Pons (tissue), 1 donor: Measurements from ENCODE around the gene HS3ST2.
"Not testable (repeated sequence)": the region's sequence is repeated elsewhere in the genome, so short reads cannot be mapped to it uniquely, and the experiment has no call there.

ENCODE experiments used
- DNase-seq: peaks from one replicate; pipeline ENCODE4 v3.0.0-alpha.2; 2016; ENCODE audit warnings: low spot score

The HS3ST2 gene

DNA sequence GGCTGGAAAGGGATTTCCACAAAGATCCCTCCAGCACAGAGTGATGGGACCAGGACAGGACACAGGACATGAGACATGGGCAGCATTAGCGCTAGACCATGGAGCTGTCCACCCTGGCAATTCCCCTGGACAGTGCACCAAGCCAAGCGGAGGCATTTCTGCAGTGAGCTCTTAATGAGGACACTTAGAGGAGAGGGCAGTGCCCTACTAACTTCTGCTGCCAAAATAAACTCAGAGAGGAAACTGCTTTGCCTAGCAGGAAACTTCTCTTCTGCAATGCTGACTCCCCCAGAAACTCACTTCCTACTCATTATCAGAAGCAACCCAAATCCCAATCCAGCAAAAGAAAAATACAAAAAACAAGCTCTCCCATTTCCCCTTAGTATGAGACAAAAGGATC, 119.2 kb downstream of the HS3ST2 start:
- DNase-seq, result peak; percentile 32

DNA sequence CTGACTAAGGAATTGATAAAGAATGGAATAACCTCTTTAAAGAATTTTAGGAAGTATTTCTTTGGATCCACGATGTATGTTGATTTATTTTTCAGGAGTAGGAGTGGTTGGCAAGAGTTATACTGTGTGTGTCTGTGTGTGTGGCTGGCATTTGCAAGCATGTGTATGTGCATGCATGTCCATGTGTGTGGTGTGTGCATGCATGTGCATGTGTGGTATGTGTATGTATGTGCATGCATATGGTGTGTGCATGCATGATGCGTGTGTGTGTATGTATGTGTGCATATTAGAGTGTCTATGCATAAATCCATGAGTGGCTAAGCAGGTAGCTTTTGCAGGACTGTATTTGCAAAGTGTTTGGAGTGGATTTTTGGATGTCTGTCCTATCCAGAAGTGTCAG, 120.8 kb downstream of the HS3ST2 start:
- no peak for DNase-seq

DNA sequence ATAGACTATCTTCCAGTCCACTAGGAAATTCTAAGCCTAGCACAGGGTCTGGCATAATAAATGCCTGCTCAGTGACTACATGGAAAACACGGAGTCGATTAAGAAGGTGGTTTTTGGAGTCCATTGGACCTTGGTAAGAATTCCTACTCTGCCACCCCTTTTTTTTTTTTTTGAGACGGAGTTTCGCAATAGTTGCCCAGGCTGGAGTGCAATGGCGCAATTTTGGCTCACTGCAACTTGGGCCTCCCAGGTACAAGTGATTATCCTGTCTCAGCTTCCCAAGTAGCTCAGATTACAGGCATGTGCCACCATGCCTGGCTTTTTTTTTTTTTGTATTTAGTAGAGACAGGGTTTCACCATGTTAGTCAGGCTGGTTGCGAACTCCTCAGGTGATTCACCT, 123.2 kb downstream of the HS3ST2 start:
- no peak for DNase-seq

DNA sequence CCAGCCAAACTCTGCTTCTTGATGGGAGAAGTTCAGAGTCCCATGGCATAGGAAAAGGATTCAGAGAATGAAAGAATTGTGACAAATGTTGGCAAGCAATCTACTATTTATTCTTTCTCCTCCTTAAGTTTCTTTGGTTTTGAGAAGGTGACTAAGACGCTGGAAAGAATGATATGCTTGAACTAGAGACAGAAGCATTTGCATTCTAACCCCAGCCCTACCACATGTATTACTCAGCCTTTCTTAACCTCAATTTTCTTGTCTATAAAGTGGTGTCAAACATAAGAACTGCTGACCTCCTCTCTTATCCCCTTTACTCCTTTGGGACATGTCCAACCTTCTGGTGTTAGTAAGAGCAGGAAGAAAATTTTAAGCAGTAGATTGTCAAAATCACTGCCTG, 124.7 kb downstream of the HS3ST2 start:
- DNase-seq, result no peak

DNA sequence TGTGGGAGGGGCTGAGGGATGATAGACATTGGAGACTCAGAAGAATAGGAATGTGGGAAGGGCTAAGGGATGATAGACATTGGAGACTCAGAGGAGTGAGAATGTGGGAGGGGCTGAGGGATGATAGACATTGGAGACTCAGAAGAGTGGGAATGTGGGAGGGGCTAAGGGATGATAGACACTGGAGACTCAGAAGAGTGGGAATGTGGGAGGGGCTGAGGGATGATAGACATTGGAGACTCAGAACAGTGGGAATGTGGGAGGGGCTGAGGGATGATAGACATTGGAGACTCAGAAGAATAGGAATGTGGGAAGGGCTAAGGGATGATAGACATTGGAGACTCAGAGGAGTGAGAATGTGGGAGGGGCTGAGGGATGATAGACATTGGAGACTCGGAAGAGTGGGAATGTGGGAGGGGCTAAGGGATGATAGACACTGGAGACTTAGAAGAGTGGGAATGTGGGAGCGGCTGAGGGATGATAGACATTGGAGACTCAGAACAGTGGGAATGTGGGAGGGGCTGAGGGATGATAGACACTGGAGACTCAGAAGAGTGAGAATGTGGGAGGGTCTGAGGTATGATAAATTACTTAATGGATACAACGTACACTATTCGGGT, 125.9 kb downstream of the HS3ST2 start:
- DNase-seq, result not testable (repeated sequence)

DNA sequence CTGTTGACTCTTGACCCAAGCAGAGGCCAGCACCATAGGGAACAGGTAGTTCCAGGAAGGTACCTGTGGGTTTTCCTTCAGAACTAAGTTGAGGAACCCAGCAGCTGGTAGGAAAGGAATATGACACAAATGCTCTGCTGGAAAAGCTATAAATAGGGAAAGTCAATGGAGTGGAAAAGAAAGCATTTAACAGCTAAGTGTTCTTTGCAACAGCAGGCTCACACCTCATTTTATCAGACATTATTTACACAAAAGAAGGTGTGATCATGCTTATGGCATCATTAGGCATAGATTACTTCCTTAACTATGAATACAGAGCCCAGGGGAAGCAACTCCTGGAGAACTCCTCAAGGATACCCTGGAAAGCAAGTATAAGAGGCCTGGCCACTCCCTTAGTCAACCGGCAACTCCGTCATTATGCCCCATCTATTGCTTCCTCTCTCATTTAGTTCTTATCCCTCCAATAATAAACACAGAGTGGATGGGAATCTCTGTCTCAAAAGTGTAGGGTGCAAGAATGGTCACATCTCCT, 128.1 kb downstream of the HS3ST2 start:
- no peak for DNase-seq

DNA sequence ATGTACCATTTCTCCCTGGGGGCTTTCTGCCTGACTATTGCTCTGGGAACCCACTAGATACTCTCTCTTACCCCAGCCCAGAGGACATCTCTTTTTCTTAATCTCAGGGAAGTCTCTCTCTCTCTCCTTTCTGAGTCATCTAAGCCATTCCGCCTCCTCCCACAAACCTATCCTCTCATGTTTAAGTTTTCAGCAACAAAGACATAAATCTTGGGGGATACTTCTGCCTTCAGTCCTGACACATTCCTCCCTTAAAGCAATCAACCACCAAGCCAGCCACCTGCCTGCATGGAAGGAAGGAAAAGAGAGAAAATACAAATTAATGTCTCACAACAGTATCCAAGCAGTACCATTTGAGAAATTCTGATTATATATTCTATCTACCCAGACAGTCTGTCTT, 128.8 kb downstream of the HS3ST2 start:
- DNase-seq, result no peak

DNA sequence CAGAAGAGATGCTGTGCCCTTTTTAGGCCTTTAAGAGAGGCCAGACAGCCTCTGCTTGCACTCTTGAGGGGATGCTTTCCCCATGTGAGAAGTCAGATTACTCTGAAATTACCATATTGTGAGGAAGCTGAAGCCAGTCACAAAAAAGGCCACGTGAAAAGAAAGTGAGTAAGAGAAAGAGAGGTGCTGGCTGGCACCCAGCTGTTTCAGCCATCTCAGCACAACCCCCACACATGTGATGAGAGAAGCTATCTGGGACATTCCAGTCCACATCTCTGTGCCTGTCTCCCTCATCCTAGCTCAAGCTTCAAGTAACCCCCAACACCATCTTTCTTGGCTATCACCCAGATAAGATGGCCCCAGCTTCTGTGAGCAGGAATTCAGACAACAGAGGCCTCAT, 131.4 kb downstream of the HS3ST2 start:
- DNase-seq, result no peak

DNA sequence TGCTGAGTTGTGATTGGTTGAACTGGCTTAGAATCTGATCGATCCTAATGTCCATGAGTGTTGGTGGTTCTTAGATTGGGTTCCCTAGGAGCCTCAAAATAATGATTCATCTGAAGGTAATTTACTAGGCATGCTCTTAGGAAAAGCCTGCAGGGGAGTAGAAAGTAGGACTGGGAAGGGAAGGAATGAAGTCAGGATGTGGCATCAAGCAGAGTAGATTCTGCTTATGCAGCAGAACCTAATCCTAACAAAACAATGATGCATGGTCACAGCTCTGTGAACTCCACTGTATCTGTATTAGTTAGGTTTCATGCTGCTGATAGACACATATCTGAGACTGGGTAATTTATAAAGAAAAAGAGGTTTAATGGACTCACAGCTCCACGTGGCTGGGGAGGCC, 132.5 kb downstream of the HS3ST2 start:
- no peak for DNase-seq

DNA sequence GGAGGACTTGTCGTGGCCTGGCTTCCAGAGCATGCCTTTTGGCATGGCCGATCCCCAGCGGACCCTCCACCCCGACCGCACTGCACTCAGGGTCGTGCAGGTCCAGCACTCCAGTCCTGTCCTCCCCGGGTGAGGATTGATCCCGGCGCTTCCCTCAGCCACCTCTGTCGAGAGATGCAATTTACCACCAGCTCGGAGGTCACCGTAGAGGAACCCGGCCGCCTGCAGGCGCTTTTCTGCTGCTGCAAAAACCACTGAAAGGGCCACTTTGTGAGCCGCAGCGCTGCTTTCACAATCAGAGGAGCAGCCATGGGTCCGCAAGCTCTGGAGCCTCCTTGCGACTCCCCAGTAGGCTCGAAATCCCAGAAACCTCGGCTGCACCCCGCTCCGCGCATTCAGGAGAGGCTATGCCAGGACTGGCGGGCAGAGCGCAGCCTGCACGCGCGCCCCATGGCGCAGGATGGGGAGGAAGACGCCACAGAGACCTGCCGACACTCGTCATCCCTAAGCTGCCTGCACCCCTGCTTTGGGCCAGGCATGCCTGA, 134.2 kb downstream of the HS3ST2 start:
- no peak for DNase-seq

DNA sequence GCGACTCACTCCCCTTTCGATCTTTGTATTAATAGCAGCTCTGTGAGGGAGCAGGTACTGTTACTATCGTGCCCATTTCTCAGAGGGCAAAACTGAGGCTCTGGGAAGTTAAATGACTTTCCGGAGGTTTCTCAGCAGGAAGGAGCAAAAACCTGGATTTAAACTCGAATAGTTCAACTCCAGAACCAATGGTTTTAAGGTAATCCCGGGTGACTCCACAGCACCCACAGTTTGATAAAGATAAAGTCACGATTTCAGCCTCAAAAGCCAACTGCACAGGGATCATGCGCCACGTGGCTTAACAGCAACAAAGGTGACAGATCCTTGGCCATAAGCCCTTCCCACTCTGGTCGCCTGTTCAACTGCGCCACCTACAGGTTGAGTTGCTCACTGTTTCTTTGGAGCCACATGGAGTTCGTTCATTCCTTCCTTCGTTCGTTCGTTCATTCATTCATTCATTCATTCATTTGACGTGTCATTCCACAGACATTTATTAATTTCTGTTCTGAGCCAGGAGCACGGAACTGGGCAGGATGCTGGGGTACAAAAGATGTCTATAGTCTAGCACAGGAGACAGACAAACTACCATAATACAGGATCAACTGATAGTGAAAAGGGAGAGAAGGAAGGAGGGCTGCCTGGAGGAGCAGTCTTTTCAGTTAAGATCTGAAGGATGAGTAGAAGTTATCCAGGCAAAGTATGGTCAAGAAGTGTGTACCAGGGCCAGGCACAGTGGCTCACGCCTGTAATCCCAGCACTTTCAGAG, 134.8 kb downstream of the HS3ST2 start:
- peak; percentile 50 for DNase-seq

DNA sequence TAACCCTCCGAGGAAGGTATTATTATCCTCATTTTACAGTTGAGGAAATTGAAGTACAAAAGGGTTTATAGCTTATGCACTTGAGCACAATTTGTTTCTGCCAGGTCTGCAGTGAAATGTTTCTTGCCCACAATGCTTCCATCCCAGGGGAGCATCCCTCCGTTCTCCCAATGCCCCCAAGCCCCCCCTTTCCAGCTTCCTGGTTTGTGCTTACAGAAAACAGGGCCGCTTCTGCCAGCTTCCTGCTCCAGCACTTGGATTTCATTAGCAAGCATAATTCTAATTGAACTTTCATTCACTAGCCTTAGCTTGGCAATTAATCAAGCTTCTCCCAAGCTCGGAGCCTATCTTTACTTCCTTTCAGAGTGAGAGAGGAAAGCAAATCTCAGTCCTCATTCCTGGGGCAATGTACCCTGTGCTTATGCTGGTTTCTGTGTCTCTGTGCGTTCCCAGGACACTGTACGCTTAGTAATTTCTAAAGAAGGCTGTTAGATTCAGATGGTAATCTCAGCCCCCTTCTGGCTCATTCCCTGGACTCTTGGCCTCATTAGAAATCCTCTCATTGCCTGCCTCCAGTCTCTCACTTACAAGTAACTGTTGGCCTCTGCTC, 141.6 kb downstream of the HS3ST2 start:
- DNase-seq, result no peak

DNA sequence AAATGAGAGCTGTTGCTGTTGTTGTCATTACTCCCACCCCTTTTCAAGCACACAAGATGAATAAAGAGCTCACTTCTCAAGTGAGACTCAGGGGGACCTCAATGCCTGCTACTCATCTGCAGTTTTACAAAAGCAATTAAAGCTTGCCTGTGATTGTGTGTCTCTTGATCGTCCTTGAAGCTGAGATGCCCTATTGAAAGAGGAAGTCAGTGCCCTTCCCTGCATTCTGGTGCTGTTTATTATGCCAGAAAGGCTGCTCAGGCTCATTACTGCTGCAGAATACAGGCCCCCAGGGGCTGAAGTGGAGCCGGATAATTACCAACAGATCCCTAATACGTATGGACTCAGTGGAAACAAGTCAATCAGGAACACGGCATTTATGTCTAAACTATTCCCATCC, 147.2 kb downstream of the HS3ST2 start:
- DNase-seq, result no peak

DNA sequence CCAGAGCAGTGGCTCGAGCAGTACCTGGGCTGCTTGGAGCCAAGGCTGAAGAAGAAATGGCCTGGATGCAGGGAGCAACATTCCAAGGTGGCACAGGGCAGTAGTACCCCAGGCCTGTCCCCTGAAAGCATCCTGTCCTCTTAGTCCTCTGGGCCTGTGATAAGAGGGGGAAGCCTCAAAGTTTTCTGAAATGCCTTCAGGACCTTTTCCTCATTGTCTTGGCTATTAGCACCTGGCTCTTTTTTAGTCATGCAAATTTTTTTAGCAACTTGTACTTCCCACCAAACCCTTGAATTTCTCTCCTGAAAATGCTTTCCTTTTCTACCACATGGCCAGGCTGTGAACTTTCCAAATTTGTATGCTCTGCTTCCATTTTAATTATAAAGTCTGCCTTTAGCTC, 148.9 kb downstream of the HS3ST2 start:
- DNase-seq, result no peak
